Measurements from ENCODE around the gene CHRNB2. TPM values are rescaled to one million over a fixed set of nuclear protein-coding genes. Genes with fewer than 3 reads are reported as not detected.

The CHRNB2 gene
- total RNA-seq, 2 donors from 2014 or later: 0.24 TPM; not detected in 1

DNA sequence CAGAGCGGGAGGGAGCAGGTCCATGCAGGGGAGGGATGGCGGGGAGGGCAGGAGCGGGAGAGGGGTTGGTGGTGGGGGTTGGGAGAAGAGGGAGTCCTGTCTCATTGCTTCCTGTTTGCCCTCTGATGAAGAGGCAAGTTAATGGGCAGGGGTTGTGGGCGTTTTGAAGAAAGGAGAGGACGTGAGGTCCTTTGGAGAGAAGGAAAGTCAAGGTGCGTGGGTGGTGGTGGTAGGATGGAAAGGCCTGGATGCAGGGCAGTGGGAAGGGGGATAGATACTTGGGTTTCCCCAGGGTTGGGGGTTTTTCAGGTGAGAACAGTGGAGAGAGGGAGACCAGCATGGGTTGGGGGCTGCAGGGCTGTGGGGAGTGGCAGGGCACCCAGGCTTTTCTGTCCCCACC, 26.3 kb upstream of the CHRNB2 start:
- Histone ChIP-seq H3K36me3 (no peaks in the 10 kb centered on the region), H3K4me3 (no peak overlapping the region), H3K4me1 (no peaks in the 10 kb centered on the region), H3K27me3 (no peaks in the 10 kb centered on the region), H3K27ac (no peak overlapping the region), H3K9me3 (no peaks in the 10 kb centered on the region)
- DNase-seq (ENCODE audit: low spot score): no peak
- TF ChIP-seq, protein P1, sequence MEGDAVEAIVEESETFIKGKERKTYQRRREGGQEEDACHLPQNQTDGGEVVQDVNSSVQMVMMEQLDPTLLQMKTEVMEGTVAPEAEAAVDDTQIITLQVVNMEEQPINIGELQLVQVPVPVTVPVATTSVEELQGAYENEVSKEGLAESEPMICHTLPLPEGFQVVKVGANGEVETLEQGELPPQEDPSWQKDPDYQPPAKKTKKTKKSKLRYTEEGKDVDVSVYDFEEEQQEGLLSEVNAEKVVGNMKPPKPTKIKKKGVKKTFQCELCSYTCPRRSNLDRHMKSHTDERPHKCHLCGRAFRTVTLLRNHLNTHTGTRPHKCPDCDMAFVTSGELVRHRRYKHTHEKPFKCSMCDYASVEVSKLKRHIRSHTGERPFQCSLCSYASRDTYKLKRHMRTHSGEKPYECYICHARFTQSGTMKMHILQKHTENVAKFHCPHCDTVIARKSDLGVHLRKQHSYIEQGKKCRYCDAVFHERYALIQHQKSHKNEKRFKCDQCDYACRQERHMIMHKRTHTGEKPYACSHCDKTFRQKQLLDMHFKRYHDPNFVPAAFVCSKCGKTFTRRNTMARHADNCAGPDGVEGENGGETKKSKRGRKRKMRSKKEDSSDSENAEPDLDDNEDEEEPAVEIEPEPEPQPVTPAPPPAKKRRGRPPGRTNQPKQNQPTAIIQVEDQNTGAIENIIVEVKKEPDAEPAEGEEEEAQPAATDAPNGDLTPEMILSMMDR (IDR thresholded peaks at IDR 0.05): no peak

DNA sequence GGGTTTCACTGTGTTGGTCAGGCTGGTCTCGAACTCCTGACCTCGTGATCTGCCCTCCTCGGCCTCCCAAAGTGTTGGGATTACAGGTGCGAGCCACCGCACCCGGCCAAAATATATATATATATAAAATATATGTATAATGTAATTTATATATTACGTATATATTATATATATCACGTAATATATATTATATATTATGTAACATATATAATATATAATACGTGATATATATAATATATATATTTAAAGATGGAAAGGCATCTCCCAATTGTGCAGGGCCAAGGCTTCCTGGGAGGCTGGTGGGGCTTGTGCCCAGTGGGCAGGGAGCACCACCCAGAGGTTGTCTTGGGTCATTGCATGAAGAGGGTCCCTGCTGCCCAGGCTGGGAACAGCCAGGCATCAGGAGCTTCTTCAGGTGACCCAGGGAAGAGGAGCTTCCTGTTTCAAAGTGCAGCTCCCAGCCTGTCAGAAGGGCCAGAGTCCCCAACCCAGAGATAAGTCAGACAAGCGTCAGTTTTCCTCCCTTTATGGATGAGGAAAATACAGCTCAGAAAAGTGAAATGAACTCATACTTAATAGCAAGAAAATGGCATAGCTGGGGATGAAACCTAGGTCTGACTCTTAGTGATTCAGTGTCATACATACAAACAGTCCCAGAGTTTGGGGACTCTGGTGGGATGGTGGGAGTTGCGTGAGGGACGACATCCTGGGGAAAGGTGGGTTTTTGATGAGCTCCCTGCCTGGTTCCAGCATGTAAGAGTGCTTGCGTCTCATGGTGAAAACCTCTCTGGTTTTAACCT, 21.1 kb upstream of the CHRNB2 start:
- TF ChIP-seq, protein P1 (IDR thresholded peaks at IDR 0.05): peak; percentile 72 to 82
- no peak for DNase-seq (ENCODE audit: low spot score)
- H3K9me3 ChIP-seq: no peaks in the 10 kb centered on the region

DNA sequence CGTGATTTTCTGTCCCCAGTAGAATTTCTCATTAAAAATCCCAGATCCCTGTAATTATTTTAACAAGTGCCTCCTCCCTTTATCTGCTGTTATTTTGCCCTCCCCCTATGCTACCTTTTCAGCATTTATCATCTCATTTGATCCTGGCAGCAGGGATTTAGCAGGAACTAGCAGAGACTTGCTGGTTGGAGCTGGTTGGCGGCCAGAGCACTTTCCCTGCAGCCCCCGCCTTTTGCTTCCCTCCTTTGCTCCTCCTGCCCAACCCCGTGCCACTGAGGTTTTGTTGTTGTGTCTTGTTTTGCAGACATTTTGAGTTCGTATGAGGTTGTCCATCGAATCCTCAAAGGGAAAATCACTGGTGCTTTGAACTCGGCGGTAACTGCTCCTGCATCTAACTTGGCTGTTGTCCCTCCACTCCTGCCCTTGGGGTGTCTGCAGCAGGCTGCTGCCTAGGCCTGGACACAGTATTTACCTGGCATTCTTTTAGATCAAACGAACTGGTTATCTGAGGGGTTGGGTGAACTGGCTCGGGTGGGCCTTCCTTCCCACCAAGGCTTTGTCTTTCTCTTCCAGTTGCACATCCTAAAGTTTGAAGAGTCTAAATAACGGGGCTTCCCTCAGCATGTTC, 20.4 kb upstream of the CHRNB2 start:
- Histone ChIP-seq H3K27ac (no peak overlapping the region), H3K9me3 (no peaks in the 10 kb centered on the region), H3K4me3 (no peak overlapping the region), H3K4me1 (peaks cover 0 to 15% of the 10 kb centered on the region in 2 donors), H3K36me3 (peaks cover 30% of the 10 kb centered on the region), H3K27me3 (no peaks in the 10 kb centered on the region)
- no peak for DNase-seq (ENCODE audit: low spot score)
- TF ChIP-seq, protein P1 (IDR thresholded peaks at IDR 0.05): no peak

More for the DNA sequence above, 21.1 kb upstream of the CHRNB2 start:
- Histone ChIP-seq H3K4me3 (no peak overlapping the region), H3K4me1 (peaks cover 0 to 15% of the 10 kb centered on the region in 2 donors), H3K27ac (no peak overlapping the region), H3K27me3 (no peaks in the 10 kb centered on the region), H3K36me3 (peaks cover 23% of the 10 kb centered on the region)

DNA sequence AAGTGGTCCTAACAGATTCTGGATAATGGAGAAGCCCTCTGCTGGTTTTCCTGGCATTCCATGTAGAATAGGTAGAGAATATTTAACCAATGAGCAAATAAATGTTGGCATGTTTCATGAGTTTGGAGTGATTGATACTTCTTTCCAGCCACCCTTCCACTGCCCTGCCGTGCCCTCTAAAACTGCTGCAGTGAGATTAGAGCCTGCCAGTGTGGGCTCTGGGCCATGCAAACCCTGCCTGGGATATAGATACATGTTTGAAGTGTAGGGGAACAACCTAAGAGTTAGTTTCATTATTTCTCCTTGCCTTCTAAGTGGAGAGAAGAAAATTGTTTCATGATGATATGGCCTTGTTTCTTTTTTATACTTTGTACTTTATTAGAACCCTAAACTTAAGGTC, 19.6 kb upstream of the CHRNB2 start:
- Histone ChIP-seq H3K4me3 (no peak overlapping the region), H3K9me3 (no peaks in the 10 kb centered on the region), H3K36me3 (peaks cover 39% of the 10 kb centered on the region), H3K27ac (peak overlapping the region in 1 of 2 donors; percentile 3), H3K27me3 (no peaks in the 10 kb centered on the region), H3K4me1 (peaks cover 0 to 15% of the 10 kb centered on the region in 2 donors)
- TF ChIP-seq, protein P1 (IDR thresholded peaks at IDR 0.05): no peak
- DNase-seq (ENCODE audit: low spot score): no peak

DNA sequence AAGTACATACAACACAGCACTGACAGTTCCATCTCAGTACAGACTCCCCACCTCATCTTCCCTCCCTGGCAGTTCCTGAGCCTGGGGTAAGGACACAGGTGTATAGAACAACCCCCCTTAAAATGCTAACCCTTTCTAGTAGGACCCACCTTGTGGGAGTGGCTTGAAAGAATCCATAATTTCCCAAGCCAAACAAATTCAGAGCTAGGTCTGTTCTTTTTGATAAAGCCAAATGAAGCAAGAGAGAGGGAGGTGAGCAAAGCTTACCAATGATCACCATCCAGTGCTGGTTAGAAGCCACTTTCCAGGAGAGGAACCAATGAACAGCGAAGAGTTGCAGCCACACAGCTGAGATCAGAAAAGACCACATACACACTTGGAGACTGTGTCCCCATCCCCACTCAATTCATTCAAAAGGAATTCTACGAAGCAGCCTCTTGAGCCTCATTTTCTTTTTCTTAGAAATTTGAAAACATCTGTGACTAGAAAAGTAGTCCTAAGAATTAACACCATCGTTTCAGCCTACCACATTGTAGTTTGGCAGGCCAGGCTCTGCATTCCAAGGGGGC, 18.3 kb upstream of the CHRNB2 start:
- Histone ChIP-seq H3K27me3 (no peaks in the 10 kb centered on the region), H3K4me3 (no peak overlapping the region), H3K27ac (no peak overlapping the region), H3K36me3 (peaks cover 51% of the 10 kb centered on the region), H3K4me1 (peaks cover 0 to 15% of the 10 kb centered on the region in 2 donors), H3K9me3 (no peaks in the 10 kb centered on the region)
- DNase-seq (ENCODE audit: low spot score): no peak
- TF ChIP-seq, protein P1 (IDR thresholded peaks at IDR 0.05): no peak

Measured in right atrium auricular region (tissue), 2 donors.